KBM-7 (cell line): ENCODE results near the gene CDH13.
A peak's percentile ranks its signal among the peaks of the same experiment; 100 is the strongest.

Source experiments
- DNase-seq: peaks from one replicate; pipeline ENCODE4 v3.0.0-alpha.2; 2015
- in situ Hi-C: fragments of 300-500 bp; cut with MboI; formaldehyde crosslinking; loops from 2 replicates; pipeline ENCODE4 v1.14.3; 2020; ENCODE audit warnings: low sequenced_read_pairs, low pct_unique_long_range_greater_than_20kb, mixed read lengths

Gene CDH13

GRCh38 chr16:83840060-83840617 lies 1213.4 kb downstream of the CDH13 start:
- DNase-seq: no peak
- in situ Hi-C loops: no loop called here

GRCh38 chr16:83842291-83842690 lies 1215.5 kb downstream of the CDH13 start:
- no peak for DNase-seq
- in situ Hi-C loops: no loop called here

GRCh38 chr16:83842756-83843507 lies 1216.2 kb downstream of the CDH13 start:
- peak; percentile 62 for DNase-seq
- in situ Hi-C loops: no loop called here

GRCh38 chr16:83843657-83844056 lies 1216.9 kb downstream of the CDH13 start:
- in situ Hi-C loops: no loop called here
- DNase-seq: peak; percentile 85

GRCh38 chr16:83845263-83845662 lies 1218.5 kb downstream of the CDH13 start:
- in situ Hi-C loops: no loop called here
- no peak for DNase-seq

- peak; percentile 62 for DNase-seq
- in situ Hi-C loops: no loop called here
These were observed 1220.8 kb downstream of the CDH13 start for GRCh38 chr16:83847371-83848225.

GRCh38 chr16:83849421-83849820 lies 1222.7 kb downstream of the CDH13 start:
- in situ Hi-C loops: no loop called here
- DNase-seq: no peak
